T-cell (primary cell): ENCODE data around the gene CD40LG. TPM values are rescaled to one million over a fixed set of nuclear protein-coding genes. Genes with fewer than 3 reads are reported as not detected.

ENCODE experiments used
- ATAC-seq, 4 experiments: fragments of 200-7000 bp in 3 of 4; fragments of 150-1000 bp in 1 of 4; cut with Tn5 transposase; replicated peaks in 1 of 4; 1 replicate in 3 of 4; 2 replicates in 1 of 4; pipeline ENCODE4 v1.10.0; 2021; ENCODE audit warnings: moderate library complexity in 3 of 4, mild to moderate bottlenecking in 2 of 4, moderate number of reproducible peaks in 1 of 4
- CTCF ChIA-PET, 2 donors: fragments of 300-600 bp; sonication (Branson Sonifier 250); formaldehyde crosslinking; loops; one replicate each; lab custom pipeline; 2022; ENCODE audit warnings: antibody characterized with exemption in 2 of 2; lab: Charles Lee
- POLR2A ChIA-PET, 2 donors: fragments of 300-600 bp; sonication (Branson Sonifier 250); formaldehyde crosslinking; loops; one replicate each; lab custom pipeline; 2022; ENCODE audit warnings: antibody characterized with exemption in 2 of 2; lab: Charles Lee
- DNase-seq, 35 experiments: peaks; one replicate each; pipeline versions ENCODE4 v3.0.0 to v3.0.0-alpha.2; 2013 to 2023
- H3K27ac ChIP-seq: one replicate; pipeline ENCODE4 v1.5.1; 2013; ENCODE audit warnings: low read length
- H3K27me3 ChIP-seq, 2 experiments: replicated peaks in 1 of 2; 1 replicate in 1 of 2; 2 replicates in 1 of 2; pipeline versions ENCODE4 v1.6.1 to v1.7.0; 2013; ENCODE audit warnings: low read length in 1 of 2, mixed read lengths in 1 of 2; ENCODE audit not compliant: control insufficient read depth in 2 of 2, insufficient read depth in 2 of 2; ENCODE audit errors: extremely low read depth in 1 of 2
- H3K36me3 ChIP-seq, 2 donors: 1 replicate in 1 of 2; 2 replicates in 1 of 2; pipeline versions ENCODE4 v1.6.1 to v1.7.0; 2013; ENCODE audit warnings: low read length in 1 of 2; ENCODE audit not compliant: control insufficient read depth in 2 of 2, insufficient read depth in 1 of 2; ENCODE audit errors: extremely low read depth in 1 of 2
- H3K4me1 ChIP-seq, 2 experiments: 1 replicate in 1 of 2; 2 replicates in 1 of 2; pipeline versions ENCODE4 v1.6.1 to v1.7.0; 2013; ENCODE audit warnings: low read length in 2 of 2, mixed read lengths in 1 of 2; ENCODE audit not compliant: insufficient read depth in 2 of 2, control insufficient read depth in 1 of 2; ENCODE audit errors: extremely low read depth in 1 of 2
- H3K4me3 ChIP-seq, 2 donors: 1 replicate in 1 of 2; 2 replicates in 1 of 2; pipeline versions ENCODE4 v1.5.1 to v1.7.0; 2013; ENCODE audit warnings: mild to moderate bottlenecking in 2 of 2, low read length in 1 of 2, moderate library complexity in 1 of 2; ENCODE audit not compliant: control insufficient read depth in 1 of 2; ENCODE audit errors: extremely low read depth in 1 of 2
- H3K9me3 ChIP-seq: 2 replicates; pipeline ENCODE4 v1.7.0; 2013
- H3K27ac Mint-ChIP-seq, 2 donors: one replicate each; pipeline ENCODE4 v1.8.0; 2020 to 2021; ENCODE audit warnings: mild to moderate bottlenecking in 2 of 2, mixed read lengths in 2 of 2
- H3K27me3 Mint-ChIP-seq, 2 donors: one replicate each; pipeline ENCODE4 v1.8.0; 2021 to 2022; ENCODE audit warnings: mixed read lengths in 2 of 2
- H3K36me3 Mint-ChIP-seq: one replicate; pipeline ENCODE4 v1.8.0; 2021; ENCODE audit warnings: mixed read lengths
- H3K4me1 Mint-ChIP-seq, 3 donors: one replicate each; pipeline ENCODE4 v1.8.0; 2020 to 2022; ENCODE audit warnings: mixed read lengths in 3 of 3, mild to moderate bottlenecking in 1 of 3
- H3K4me3 Mint-ChIP-seq, 3 donors: one replicate each; pipeline ENCODE4 v1.8.0; 2020 to 2022; ENCODE audit warnings: mild to moderate bottlenecking in 3 of 3, mixed read lengths in 3 of 3, moderate library complexity in 3 of 3
- H3K9me3 Mint-ChIP-seq, 3 donors: one replicate each; pipeline ENCODE4 v1.8.0; 2020 to 2022; ENCODE audit warnings: mixed read lengths in 3 of 3
- WGBS: methylation state at CpG from one replicate; pipeline ENCODE4 v1.1.5; 2013; ENCODE audit warnings: missing lambda C conversion rate; ENCODE audit not compliant: insufficient coverage; 5-methylcytosine and 5-hydroxymethylcytosine counted together
- total RNA-seq, 35 experiments: library from RNA in 6 of 35; stranded (reverse) in 6 of 35; fragments of 120-200 nt in 1 of 35; gene quantifications; one replicate each; pipeline versions ENCODE4 v1.2.1 to v1.2.4 and lab custom pipeline; 2013 to 2026

The CD40LG gene
- total RNA-seq, 5 donors from 2014 or later (not counting 1 experiment from before 2014, with no cell fraction given), result 23.8 to 38.4 (median 37.1) TPM

- peaks cover 0 to 7% of the 10 kb centered on the region in 2 donors for H3K27me3 Mint-ChIP-seq
- no CpG with 5 or more reads among the region's 2 CpGs for WGBS
- peak overlapping the region; percentile 85 for H3K27ac ChIP-seq
- no peak overlapping the region for H3K4me3 ChIP-seq
- peaks cover 29 to 70% of the 10 kb centered on the region in 2 experiments for H3K4me1 ChIP-seq
- peaks cover 46% of the 10 kb centered on the region for H3K36me3 Mint-ChIP-seq
- H3K9me3 Mint-ChIP-seq, result no peaks in the 10 kb centered on the region
- peaks cover 60 to 88% (median 75%) of the 10 kb centered on the region in 3 donors for H3K4me1 Mint-ChIP-seq
- no peaks in the 10 kb centered on the region for H3K9me3 ChIP-seq
- H3K4me3 Mint-ChIP-seq, result peak overlapping the region in 2 of 3 donors; percentile 34 to 41
- DNase-seq, result peak in 17 of 35 experiments; percentile 12 to 62 (median 27)
- H3K27ac Mint-ChIP-seq, result peak overlapping the region; percentile 85 to 94
- peaks cover 0 to 46% of the 10 kb centered on the region in 2 donors for H3K36me3 ChIP-seq
- no peaks in the 10 kb centered on the region for H3K27me3 ChIP-seq
- POLR2A ChIA-PET, result no interaction called here
- ATAC-seq, result peak; percentile 46 to 75 (median 51)
- CTCF ChIA-PET, result interaction anchor here in 1 of 2 donors (0.7 kb wide), 1 partner anchor 21 kb away, joined by 9 read pairs; no protein-coding TSS in a partner anchor
Measured at GRCh38 chrX:136662104-136662503, 14.1 kb downstream of the CD40LG start.

GRCh38 chrX:136662976-136663375 is 15.0 kb downstream of the CD40LG start:
- Histone ChIP-seq H3K4me1 (peaks cover 29 to 72% of the 10 kb centered on the region in 2 experiments), H3K4me3 (no peak overlapping the region), H3K27ac (peak overlapping the region; percentile 85), H3K9me3 (no peaks in the 10 kb centered on the region), H3K27me3 (no peaks in the 10 kb centered on the region), H3K36me3 (peaks cover 0 to 47% of the 10 kb centered on the region in 2 donors)
- no CpG with 5 or more reads among the region's 1 CpG for WGBS
- Mint-ChIP-seq H3K4me1 (peaks cover 59 to 88% (median 78%) of the 10 kb centered on the region in 3 donors), H3K9me3 (no peaks in the 10 kb centered on the region), H3K36me3 (peaks cover 48% of the 10 kb centered on the region), H3K27ac (peak overlapping the region; percentile 85 to 94), H3K4me3 (no peak overlapping the region), H3K27me3 (peaks cover 0 to 6% of the 10 kb centered on the region in 2 donors)
- CTCF ChIA-PET, result interaction anchor here in 1 of 2 donors (0.7 kb wide), 1 partner anchor 20 kb away, joined by 9 read pairs; no protein-coding TSS in a partner anchor
- POLR2A ChIA-PET, result no interaction called here
- peak in 2 of 4 experiments; percentile 36 to 43 for ATAC-seq
- DNase-seq, result peak in 1 of 35 experiments; percentile 40

- Histone ChIP-seq H3K4me3 (no peak overlapping the region), H3K36me3 (peaks cover 3 to 52% of the 10 kb centered on the region in 2 donors), H3K27ac (peak overlapping the region; percentile 28), H3K27me3 (no peaks in the 10 kb centered on the region), H3K4me1 (peaks cover 17 to 53% of the 10 kb centered on the region in 2 experiments), H3K9me3 (no peaks in the 10 kb centered on the region)
- H3K4me1 Mint-ChIP-seq, result peaks cover 54 to 81% (median 64%) of the 10 kb centered on the region in 3 donors
- POLR2A ChIA-PET, result interaction anchor here in 1 of 2 donors (1.3 kb wide), 1 partner anchor 39 kb away, joined by 4 read pairs; no protein-coding TSS in a partner anchor
- peaks cover 0 to 12% of the 10 kb centered on the region in 2 donors for H3K27me3 Mint-ChIP-seq
- peaks cover 57% of the 10 kb centered on the region for H3K36me3 Mint-ChIP-seq
- H3K4me3 Mint-ChIP-seq, result peak overlapping the region in 2 of 3 donors; percentile 1 to 24
- no peaks in the 10 kb centered on the region for H3K9me3 Mint-ChIP-seq
- CTCF ChIA-PET, result no interaction called here
- DNase-seq (no peak), ATAC-seq (no peak)
- no CpG with 5 or more reads among the region's 6 CpGs for WGBS
- peak overlapping the region; percentile 79 to 90 for H3K27ac Mint-ChIP-seq
Measured at GRCh38 chrX:136665258-136665900, 17.4 kb downstream of the CD40LG start.

GRCh38 chrX:136666088-136666487 is 18.1 kb downstream of the CD40LG start:
- Mint-ChIP-seq H3K27me3 (peaks cover 0 to 12% of the 10 kb centered on the region in 2 donors), H3K27ac (peak overlapping the region; percentile 66 to 79), H3K9me3 (no peaks in the 10 kb centered on the region), H3K4me1 (peaks cover 51 to 80% (median 61%) of the 10 kb centered on the region in 3 donors), H3K4me3 (no peak overlapping the region), H3K36me3 (peaks cover 61% of the 10 kb centered on the region)
- peak overlapping the region; percentile 28 for H3K27ac ChIP-seq
- WGBS, result no CpG with 5 or more reads among the region's 1 CpG
- no peak overlapping the region for H3K4me3 ChIP-seq
- ATAC-seq (no peak), DNase-seq (no peak)
- H3K9me3 ChIP-seq, result no peaks in the 10 kb centered on the region
- no peaks in the 10 kb centered on the region for H3K27me3 ChIP-seq
- H3K4me1 ChIP-seq, result peaks cover 15 to 48% of the 10 kb centered on the region in 2 experiments
- ChIA-PET POLR2A (no interaction called here), CTCF (no interaction called here)
- H3K36me3 ChIP-seq, result peaks cover 3 to 58% of the 10 kb centered on the region in 2 donors

GRCh38 chrX:136667446-136668168 is 19.6 kb downstream of the CD40LG start:
- ChIA-PET CTCF (no interaction called here), POLR2A (no interaction called here)
- no peaks in the 10 kb centered on the region for H3K9me3 Mint-ChIP-seq
- Histone ChIP-seq H3K4me1 (peaks cover 13 to 51% of the 10 kb centered on the region in 2 experiments), H3K27me3 (no peaks in the 10 kb centered on the region), H3K4me3 (no peak overlapping the region), H3K9me3 (no peaks in the 10 kb centered on the region), H3K27ac (peak overlapping the region; percentile 44), H3K36me3 (peaks cover 3 to 57% of the 10 kb centered on the region in 2 donors)
- peaks cover 0 to 20% of the 10 kb centered on the region in 2 donors for H3K27me3 Mint-ChIP-seq
- peak in 1 of 35 experiments; percentile 23 for DNase-seq
- peaks cover 52 to 83% (median 60%) of the 10 kb centered on the region in 3 donors for H3K4me1 Mint-ChIP-seq
- H3K36me3 Mint-ChIP-seq, result peaks cover 70% of the 10 kb centered on the region
- peak overlapping the region; percentile 63 to 88 for H3K27ac Mint-ChIP-seq
- WGBS, result no CpG with 5 or more reads among the region's 10 CpGs
- peak overlapping the region in 1 of 3 donors; percentile 50 for H3K4me3 Mint-ChIP-seq
- ATAC-seq, result no peak

- no peak for DNase-seq
- Mint-ChIP-seq H3K4me1 (peaks cover 69 to 85% (median 71%) of the 10 kb centered on the region in 3 donors), H3K27me3 (peaks cover 0 to 24% of the 10 kb centered on the region in 2 donors), H3K27ac (peak overlapping the region; percentile 92 to 93), H3K9me3 (no peaks in the 10 kb centered on the region), H3K36me3 (peaks cover 57% of the 10 kb centered on the region), H3K4me3 (no peak overlapping the region)
- H3K27me3 ChIP-seq, result no peaks in the 10 kb centered on the region
- no CpG with 5 or more reads among the region's 3 CpGs for WGBS
- peak overlapping the region; percentile 80 for H3K27ac ChIP-seq
- H3K36me3 ChIP-seq, result peaks cover 3 to 46% of the 10 kb centered on the region in 2 donors
- ChIA-PET CTCF (interaction anchor here in 1 of 2 donors (0.6 kb wide), 1 partner anchor 56 kb away, joined by 3 read pairs; no protein-coding TSS in a partner anchor), POLR2A (no interaction called here)
- no peaks in the 10 kb centered on the region for H3K9me3 ChIP-seq
- ATAC-seq, result no peak
- H3K4me3 ChIP-seq, result no peak overlapping the region
- H3K4me1 ChIP-seq, result peaks cover 16 to 59% of the 10 kb centered on the region in 2 experiments
Measured at GRCh38 chrX:136671006-136671610, 23.1 kb downstream of the CD40LG start.
